NCI-H748 (cell line): ENCODE measurements around the gene CEP295NL.
"Not testable (repeated sequence)": the region's sequence is repeated elsewhere in the genome, so short reads cannot be mapped to it uniquely, and the experiment has no call there.

ENCODE experiments used
- DNase-seq: peaks from one replicate; lab custom pipeline; 2025; ENCODE audit not compliant: unreplicated experiment; lab: John Stamatoyannopoulos, UW

CEP295NL gene, protein sequence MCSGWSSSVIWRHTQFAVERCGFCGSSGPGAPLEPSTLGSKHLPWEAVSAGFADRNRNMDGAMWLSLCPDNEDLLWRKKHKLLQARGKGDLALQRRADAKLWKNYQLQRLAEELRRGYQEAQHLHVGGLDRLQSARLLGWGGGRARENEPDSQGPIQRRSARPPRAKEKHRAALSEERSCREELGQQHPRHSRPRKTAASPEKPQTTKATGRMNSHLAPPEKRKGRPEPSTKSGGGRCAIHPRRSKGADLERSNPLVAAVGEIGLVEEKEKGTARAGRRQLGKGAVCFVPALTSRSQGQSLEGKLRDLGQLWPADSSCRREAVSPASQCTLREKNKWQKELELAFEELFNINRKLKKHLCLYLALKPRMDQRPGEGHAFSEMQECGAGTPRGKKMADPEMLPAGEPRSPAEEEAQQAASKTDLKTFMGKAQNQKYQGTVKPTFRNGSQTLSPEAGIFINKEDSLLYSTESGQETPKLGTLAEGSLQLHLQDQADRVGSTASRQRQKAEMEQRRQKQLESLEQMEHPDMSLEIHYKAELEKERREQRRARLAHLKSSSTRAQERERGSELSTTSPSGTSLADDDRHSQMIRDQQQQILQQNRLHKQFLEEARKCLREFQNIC

DNA sequence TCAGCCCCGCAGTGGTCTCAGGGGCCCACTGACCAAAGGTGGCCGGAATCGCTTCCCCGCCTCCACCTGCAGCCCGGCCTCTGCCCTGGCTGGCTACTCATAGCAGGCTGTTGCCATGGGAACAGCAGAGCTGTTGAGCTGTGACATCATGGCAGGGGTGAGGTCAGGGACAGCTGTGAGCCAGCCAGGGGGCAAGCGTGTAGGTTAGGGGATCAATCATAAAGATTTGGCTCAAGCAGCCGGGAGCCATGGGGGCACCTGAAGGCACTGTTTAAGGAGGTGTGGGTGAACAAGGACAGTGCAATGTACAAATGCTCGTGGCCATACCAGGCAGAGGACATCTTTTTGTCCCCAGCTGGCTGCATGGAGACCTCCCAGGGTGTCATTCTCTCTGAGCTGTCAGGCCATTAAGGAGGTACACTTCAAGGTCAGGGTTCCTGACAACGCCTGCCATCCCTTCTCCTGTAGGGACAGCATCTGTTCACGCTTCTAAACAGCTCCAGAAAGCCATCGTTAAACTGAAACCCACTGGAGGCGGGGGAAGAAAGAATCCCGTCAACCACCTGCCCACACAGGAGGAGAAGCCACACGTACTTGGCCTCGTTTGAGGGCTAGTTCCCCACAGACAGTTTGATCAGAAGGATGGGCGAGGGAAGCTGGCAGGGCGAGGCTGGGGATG lies at the start of gene CEP295NL:
Gene CEP295NL, minus strand, starts transcription at position 101 of the 679 bp plus-strand sequence. CDS start 1,373 bp downstream, outside the sequence.
- DNase-seq, result peak; percentile 34

DNA sequence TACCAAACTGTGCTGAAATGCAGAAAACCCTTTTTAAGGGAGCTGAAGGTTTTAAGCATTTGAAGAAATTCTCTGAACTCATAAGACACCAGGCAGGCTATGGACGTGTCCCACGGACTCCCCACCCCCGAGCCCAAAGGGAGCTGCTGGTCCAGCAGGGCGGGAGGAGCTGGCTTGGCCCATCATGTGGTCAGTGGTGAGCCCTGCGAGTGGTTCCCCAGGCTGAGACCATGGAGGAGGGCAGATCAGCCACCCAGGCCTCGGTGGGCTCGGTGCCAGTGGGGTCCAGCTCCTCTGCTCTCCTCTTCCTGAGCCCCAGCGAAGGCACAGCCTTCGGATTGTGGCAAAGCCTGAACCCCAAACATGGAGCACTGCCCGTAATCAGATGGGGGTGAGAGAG lies 49.7 kb upstream of the CEP295NL start:
- no peak for DNase-seq

DNA sequence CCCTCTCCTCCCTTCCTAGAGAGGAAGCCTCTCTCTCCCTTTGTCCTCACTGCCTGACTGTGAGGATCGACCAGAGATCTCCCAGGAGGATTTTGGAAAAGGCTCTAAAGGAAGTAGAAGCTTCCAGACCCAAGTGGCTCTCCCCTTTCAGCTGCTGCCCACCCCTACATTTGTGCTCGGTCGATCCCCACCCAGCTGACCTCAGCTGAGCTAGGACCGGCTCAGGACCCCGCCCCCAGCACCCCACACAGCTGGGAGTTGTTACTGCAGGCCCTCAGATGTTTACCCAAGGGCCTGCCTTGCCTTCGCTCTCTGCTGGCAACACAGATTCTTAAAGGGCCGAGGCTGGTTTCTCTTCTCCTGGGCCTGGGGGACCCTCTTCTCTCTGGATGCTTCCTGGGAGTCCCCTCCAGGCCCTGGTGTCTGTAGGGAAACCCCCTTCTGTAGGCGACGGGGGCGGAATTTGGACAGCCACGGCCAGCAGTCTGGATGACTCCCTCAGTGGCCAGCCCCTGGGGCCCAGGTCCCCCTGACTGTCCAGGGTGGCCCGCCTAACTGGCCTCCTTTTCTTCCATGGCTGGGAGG lies 49.1 kb upstream of the CEP295NL start:
- DNase-seq, result no peak

DNA sequence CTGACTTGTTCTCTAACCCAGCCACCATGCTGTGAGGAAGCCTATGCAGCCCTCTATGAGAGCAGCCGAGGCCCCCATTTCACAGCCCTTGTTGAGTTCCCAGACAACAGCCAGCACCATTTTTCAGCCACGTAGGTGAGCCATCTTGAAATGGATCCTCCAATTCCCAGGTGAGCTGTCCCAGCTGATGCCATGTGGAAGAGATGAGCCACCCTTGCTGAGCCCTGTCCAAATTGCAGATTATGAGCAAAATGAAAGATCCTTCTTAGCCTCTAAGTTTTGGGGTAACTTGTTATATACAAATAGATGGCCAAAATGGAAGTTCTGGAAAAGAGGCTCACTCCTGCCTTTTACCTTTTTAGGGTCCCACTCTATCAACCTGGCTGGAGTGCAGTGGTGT lies 47.9 kb upstream of the CEP295NL start:
- DNase-seq, result no peak

DNA sequence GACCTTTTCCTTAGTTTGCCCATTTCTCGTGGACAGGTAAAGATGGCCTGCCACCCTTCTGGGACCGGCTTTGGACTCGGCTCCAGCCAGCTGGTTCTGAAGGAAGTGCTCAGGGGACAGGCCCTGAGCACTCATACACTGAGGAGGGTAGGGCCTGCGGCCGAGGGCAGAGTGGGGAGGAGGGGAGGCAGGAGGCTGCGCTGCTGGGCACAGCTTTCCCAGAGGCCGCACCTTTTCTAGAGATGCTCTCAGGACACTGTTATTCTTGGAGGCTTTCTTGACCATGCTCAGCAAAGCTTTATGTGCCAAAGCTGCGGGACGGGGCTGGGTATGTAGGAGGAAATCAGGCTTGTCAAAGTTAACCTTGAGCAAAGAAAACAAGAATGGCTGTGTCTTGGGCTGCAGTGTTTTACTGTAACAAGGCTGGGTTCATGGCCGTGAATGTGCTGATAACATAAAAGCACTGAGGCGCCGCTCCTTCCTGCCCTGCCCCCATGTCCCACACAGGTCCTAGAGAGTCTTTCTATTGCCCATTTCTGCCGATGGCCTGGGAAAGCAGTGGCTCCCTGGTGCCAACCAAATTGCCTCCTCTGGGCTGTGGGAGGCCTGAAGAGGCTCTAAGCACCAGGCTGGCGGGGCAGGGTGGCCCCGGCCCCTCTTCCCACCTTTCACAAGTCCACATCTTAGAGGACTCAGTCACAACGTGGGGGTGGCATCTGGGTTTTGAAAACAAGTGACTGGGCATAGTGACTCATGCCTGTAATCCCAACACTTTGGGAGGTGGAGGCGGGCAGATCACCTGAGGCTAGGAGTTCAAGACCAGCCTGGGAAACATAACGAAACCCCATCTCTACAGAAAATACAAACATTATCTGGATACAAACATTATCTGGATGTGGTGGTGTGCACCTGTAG lies 44.5 kb upstream of the CEP295NL start:
- DNase-seq, result no peak

DNA sequence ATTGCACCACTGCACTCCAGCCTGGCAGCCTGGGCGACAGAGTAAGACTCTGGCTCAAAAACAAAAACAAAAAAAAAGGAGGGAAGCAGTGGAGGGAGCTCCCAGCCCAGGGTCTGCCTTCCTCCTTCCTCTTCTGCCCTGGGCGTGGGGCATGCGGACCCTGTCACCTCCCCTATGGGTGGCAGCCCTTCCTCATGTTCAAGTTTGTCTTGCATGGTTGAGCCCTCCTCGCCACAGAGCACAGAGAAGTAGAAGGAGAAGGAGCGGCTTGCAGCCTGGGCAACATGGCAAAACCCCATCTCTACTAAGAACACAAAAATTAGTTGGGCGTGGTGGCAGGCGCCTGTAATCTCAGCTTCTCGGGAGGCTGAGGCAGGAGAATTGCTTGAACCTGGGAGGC lies 43.6 kb upstream of the CEP295NL start:
- DNase-seq, result no peak

DNA sequence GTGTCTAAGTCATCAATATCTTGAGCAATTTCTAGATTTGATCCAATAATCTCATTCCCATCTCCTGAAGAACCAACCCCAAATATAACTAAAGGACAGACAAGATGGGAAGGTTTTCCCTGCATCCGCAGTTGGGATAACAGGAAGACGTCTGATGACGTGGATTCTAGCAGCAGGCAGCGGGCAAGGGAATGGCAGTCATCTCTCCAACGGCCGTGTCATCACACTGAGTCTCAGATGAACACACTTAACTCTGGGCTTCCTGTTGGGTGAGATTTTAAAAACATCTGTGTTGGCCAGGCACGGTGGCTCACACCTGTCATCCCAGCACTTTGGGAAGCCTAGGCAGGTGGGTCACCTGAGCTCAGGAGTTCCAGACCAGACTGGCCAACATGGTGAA lies 43.1 kb upstream of the CEP295NL start:
- DNase-seq, result no peak

DNA sequence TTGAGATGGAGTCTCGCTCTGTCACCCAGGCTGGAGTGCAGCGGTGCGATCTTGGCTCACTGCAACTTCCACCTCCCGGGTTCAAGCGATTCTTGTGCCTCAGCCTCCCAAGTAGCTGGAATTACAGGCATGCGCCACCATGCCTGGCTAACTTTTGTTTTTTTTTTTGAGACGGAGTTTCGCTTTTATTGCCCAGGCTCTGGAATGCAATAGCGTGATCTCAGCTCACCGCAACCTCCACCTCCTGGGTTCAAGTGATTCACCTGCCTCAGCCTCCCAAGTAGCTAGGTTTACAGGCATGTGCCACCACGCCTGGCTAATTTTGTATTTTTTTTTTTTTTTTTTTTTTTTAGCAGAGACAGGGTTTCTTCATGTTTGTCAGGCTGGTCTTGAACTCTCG lies 42.5 kb upstream of the CEP295NL start:
- not testable (repeated sequence) for DNase-seq

DNA sequence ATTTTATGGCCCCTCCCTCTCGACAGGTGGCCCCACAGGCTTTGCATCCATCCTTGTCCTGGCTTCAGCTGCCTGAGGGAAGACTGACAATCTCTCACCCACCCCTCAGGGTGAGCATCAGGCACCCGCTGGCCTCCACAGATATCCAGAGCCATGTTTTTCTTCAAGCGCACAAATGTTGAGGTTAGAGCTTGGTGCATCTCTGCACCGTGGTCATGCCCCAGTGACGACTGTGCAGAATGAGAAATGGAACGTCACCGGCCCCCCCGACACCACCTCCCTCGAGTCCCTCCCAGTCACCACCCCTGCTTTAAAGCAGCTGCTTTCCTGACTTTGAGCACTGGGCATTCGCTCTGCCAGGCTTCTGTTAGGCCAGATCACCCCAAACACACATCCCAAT lies 42.0 kb upstream of the CEP295NL start:
- no peak for DNase-seq

DNA sequence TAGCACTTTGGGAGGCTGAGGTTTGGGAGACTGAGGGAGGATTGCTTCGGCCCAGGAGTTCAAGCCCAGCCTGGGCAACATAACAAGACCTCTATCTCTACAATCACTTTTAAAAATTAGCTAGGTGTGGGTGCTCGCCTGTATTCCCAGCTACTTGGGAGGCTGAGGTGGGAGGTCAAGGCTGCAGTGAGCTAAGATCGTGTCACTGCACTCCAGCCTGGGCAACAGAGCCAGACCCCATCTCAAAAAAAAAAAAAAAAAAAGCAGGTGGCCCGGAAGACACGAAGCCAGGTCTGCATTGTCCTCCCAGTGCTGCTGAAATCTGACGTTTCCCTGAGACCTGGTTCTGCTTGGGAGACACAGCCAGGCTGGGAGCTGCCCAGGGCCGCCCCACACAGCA lies 41.0 kb upstream of the CEP295NL start:
- no peak for DNase-seq

DNA sequence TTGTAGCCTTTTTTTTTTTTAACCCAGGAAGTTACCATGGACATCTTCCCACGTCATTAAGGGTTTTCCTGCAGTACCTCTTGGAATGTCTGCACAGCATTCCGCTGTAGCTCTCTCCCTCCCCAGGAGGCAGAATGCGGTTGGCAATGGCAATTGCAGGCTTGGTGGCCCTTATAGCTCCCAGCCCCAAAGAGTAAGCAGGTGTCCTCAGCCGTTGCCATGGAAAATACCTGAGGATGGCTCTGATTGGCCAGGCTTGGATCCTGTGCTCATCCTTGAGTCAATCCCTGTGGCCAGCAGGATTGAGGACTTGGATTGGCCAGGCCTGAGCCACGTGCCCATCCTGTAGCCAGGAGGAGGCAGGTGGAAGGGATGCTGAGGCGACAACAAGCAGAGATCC lies 37.7 kb upstream of the CEP295NL start:
- peak; percentile 64 for DNase-seq

DNA sequence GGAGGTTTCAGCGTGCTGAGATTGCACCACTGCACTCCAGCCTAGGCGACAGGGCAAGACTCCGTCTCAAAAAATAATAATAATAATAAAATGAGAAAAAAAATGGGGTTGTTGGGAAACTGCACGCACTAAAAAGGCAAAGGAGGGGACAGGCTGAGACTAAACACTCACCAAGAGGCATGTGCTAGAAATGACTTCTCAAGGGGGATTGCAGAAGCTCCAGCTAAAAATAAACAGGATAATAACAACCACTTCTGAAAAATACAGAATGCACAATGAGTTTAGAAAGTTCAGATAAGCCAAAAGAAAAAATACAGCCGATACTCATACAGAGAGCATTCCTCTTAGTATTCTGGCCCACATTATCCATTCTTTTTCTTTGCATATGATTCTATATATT lies 37.3 kb upstream of the CEP295NL start:
- DNase-seq, result no peak

DNA sequence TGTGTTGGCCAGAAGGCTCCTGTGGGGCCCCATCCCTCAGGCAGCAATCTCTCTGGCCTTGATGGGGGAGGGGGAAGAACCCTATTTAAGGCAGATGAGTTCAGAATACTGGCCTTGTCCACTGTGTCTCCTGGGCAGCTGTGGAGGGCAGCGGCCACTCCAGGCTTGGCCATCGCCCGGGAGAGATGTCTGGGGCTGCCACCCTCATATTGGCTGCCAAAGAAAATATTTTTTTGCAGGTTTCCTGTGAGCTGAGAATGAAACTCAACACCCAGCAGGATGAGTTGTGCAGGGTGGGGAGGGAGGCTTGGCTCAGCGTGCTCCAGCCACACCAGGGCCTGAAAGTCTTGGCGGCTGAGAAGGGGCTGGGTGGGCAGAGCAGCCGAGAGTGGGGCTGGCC lies 36.6 kb upstream of the CEP295NL start:
- DNase-seq, result no peak

DNA sequence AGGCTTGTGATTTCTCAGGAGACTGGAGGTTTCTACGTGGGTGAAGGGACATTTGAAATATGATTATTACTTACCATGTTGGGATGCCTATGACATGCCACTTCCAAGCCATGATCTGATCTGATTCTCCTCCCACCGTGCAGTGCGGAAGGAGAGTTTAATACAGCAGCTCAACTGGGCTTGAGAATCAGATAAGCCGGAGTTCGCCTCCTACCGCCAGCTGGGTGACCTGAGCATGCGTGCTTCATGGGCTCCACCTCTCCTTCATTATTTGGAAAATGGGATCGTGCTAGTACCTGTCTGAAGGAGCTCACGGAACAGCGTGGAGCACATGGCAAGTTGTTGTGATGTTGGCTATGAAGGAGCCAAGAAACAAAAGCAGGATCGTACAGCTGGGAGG lies 34.6 kb upstream of the CEP295NL start:
- DNase-seq, result no peak

DNA sequence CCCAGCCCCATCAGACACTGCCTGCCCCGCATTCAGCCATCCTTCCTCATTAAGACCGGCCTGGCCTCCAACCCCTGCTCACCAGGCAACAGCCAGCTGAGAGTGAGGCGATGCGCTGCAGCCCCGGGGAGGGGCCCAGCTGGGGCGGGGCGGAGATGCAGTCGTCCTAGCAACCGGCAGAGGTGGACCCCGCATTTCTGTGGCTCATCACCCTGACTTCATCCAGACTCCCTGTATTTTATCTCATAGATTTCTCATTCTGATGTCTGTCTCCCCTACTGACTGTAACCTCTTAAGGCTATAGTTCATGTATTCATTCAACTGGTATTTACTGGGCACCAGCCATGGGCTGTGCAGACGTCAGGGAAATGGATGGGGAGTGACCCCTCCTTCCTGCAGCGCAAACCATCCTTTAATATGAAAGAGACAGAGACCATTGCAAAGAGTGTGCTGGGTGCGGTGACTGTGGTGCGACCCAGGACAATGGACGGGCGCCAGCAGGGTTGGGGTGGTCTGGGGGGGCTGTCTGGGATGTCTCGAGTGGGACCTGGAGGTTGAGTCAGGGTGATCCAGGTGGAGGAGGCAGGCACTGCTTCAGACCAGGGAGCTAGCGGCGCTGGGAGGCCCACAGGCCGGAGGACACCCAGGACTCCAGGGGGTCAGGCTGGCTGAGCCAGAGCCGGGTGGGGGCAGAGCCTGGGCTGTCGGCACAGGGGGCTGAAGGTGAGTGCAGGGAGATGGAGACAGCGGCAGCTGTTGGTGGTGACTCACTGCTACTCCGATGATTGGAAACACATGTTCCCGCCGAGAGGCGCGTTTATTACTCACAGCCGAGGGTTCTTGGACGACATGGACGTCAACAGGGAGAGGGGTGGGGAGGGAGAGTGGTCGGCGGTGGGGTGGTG lies 32.7 kb upstream of the CEP295NL start:
- no peak for DNase-seq

DNA sequence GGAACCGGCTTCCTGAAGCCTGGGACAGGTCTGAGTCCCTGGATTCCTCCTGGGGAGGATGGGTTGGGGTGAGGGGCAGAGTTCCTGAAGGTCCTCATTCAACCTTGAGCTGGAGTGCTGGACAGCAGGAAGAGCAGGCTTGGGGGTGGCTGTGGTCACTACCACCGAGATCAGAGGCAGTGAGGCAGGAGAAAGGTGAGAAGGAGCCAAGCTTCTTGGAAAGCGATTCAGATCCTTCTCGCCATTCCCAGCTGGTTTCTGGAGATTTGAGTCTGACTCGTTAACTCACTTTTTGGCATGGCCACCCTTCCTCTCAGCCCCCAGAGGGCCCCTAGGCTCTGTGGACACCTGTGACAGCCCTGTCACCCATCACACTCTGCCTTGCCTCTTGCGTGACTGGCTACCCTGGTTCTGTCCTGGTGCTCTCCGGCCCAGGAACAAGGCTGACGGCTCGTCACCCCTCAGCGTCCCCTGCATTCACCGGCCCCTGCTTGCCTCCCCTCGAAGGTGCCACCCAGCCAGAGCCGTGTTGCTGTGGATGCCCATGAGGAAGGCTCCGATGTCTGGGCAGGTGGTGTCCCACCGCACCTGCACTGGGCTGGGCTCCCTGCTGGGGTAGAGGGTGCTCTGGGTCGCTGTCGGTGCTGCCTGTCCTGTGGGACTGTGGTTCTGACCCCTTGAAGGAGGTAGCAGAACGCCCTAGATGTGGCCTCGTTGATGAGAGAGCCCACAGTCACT lies 31.8 kb upstream of the CEP295NL start:
- DNase-seq, result no peak

DNA sequence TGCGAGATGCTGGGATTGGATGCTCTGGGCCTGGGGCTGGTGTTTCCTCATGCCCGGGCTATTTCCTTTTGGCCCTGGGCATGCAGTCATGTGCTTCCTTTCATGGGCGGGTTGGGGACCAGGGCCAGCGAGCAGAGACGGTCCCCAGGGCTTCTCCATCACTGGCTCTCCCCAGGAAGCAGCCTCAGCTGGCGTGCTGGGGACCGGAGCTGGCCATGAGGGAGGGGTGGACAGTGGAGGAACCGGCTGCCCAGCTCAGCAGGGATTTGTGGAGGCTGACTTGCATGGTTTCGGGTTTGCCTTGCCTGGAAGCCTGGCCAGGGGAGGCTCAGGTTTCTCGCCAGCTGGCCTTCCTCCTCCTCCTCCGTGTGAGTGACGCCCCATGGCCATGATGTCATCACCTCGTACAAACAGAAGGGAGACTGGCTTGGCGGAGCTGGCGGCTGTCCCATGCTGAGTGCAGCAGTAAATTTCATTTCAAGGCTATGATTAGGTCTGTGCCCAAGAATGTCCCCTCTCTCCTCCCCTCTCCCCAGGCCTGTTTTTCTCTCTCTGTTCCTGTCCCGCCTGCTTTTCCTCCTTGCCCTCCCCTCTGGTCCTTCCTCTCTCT lies 31.1 kb upstream of the CEP295NL start:
- peak; percentile 79 for DNase-seq
